Inferior parietal cortex (tissue), 1 donor: ENCODE measurements around the gene SPATA9.

Experiments used
- DNase-seq: peaks from one replicate; pipeline ENCODE4 v3.0.0-alpha.2; 2016; ENCODE audit errors: extremely low spot score

SPATA9 gene

DNA sequence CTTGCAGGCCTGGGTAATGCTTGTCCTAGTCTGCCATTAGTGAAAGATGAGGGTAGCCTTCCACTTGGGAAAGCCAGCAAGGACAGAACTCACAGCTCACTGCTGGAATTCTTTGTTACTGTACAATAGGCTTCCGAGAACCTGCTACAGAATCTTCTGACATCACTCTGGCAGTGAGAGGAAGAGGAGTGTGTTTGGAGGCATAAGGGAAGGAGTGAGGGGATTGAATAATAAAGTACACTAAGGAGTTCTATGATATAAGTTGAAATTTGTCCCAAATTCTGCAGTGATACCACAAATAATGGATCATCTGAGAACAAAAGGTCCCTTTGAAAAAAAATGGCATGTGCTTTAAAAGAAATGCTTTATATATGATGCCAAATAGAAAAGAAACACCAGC lies at the start of gene SPATA9:
TSS of gene SPATA9 (minus strand) at position 101 of the 400 bp plus-strand sequence. CDS start 137 bp downstream, outside the sequence.
- DNase-seq: no peak

DNA sequence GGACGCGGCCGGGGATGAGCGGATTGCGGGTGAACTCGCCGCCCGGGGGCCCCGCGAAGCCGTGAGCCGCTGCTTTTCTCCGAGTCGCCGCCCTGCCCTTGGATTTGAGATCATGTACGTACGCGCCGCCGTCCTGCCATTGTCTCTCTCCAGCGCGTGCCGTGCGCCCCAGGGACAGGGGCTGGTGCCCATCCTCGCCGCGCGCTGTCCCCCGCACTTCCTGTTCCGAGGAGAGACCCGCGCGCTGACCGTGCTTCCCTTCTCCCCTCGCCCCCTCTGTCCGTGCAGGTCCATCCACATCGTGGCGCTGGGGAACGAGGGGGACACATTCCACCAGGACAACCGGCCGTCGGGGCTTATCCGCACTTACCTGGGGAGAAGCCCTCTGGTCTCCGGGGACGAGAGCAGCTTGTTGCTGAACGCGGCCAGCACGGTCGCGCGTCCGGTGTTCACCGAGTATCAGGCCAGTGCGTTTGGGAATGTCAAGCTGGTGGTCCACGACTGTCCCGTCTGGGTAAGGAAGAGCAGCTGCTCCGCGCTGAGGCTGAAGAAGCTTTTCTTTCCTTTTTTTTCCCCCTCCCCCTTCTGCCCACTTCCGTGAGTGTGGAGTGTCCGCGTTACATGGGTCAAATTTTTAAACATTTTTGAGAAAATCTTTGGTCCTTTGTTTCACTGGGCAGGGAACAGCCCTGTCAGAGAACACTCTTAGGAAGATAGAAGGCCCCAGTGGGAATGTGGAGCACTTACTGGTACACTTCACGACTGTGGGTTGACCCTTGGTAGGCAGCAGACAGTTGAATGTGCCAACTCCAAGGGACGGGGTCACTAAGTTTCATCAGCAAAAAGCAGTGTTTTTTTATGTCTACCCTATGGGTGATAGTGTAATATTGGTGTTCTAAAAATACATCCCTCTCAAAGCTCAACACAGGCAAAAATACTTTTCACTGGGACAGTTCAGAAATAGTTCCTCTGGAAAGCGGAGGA lies 49.1 kb upstream of the SPATA9 start:
- no peak for DNase-seq

GRCh38 chr5:95730730-95731570 lies 48.2 kb upstream of the SPATA9 start, which contains the start of gene RHOBTB3:
RHOBTB3 (plus strand) TSS chr5:95731336; CDS start chr5:95731683, 347 bp downstream.
- peak; percentile 77 for DNase-seq

DNA sequence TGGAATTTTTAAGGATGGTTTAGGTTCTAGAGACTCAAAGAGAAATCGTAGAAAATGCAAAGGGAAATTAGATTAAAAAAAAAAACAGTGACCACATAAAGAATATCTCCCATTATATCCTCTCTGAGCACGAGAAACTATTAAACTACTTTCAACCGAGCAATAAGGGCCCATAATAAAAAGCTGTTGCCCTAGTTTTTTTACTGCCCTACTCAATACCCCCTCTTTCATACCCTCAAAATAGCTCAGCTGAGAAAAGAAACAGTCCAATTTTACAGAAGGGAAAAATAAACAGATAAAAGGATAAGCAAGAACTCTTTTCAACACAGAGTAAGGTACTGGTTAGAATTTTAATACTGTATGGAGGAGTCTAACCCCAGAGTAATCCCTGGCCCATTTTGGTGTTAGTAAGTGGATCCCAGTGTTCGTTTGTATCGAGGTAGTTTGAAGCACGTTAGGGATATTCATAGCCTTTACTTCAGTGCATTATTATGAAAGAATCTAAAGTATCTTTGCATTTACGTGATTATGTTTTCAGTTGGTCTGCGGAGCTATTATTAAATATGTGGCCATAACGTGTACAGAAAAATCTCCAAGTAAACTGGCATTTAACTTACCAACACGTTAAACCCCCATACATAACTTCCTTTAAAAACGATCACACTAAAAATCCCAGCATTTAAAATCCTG lies 47.4 kb upstream of the SPATA9 start:
- DNase-seq: no peak

GRCh38 chr5:95729115-95730010 lies 46.6 kb upstream of the SPATA9 start:
- no peak for DNase-seq

DNA sequence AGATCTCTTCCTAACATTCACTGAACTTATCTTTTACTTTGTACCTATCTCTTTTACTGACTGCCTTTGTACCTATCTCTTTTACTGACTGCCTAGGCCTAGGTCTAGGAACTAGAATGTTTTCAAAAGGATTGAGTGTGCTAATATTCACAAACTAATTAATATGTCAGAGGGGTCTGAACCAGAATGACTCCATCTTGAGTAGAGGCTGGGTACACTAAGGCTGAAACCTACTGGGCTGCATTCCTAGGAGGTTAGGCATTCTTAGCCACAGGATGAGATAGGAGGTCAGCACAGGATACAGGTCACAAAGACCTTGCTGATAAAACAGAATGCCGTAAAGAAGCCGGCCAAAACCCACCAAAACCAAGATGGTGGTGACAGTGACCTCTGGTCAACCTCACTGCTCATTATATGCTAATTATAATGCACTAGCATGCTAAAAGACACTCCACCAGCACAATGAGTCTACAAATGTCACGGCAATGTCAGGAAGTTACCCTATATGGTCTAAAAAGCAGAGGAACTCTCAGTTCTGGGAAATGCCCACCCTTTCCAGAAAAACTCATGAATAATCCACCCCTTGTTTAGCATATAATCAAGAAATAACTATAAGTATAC lies 45.8 kb upstream of the SPATA9 start:
- no peak for DNase-seq

DNA sequence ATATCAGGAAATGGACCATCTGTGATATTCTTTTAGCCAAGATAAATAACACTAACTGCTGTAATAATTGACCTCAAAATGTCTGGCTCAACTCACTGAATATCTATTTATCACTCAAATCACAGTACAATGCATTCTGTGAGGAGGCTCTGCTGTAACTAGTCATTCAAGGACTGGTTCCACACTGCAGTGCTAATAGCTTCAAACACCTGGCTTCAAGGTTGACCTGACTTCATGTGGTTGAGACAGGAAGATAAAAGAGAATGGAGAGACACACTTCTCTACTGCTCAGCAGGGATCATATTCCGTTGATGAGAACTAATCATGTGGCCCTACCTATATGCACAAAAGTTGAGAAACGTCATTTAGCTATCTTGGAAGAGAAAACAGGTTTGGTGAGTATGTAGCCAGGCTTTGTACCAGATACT lies 45.0 kb upstream of the SPATA9 start:
- no peak for DNase-seq

DNA sequence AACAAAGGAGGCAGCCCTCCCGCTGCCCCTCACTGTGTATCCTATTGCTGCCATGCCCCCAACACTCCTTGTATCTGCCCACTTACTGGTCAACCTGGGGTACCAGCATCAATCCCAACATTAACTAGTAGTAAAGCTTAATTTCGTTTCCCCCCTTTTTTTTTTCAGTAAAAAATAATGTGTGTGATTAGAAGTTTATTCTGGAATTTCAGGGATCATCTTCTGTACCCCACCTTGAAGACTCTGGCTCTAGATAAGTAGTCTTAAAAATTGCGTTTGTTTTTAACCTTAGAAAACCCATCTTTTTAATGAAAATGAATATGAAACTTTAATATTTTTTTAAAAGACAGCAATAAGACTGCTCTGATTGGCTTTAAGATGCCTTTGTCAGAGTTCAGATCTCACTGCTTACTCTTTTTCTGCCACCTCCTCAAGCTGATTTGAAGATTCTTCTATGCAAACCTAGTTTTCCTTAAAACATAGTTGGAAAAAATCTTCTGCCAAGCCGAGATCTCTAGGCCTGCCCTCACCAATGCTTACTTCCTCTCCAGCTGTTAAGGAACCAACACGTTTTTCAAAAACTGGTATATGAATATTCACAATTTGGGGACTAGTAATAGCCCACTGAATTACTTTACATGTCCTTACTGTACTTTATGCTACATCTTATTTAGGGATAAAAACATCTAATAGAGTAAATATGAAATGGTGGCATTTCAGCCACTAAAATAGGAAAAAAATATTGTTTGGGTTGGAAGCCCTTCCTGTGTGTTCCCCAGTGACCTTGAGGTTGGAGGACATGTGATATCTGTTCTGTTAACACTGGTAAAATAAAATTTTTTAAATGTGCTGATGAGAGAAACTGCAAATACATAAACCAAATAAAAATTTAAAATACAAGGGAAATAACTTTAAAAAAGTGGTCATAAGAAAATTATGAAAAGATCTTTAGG lies 44.3 kb upstream of the SPATA9 start:
- DNase-seq: no peak

DNA sequence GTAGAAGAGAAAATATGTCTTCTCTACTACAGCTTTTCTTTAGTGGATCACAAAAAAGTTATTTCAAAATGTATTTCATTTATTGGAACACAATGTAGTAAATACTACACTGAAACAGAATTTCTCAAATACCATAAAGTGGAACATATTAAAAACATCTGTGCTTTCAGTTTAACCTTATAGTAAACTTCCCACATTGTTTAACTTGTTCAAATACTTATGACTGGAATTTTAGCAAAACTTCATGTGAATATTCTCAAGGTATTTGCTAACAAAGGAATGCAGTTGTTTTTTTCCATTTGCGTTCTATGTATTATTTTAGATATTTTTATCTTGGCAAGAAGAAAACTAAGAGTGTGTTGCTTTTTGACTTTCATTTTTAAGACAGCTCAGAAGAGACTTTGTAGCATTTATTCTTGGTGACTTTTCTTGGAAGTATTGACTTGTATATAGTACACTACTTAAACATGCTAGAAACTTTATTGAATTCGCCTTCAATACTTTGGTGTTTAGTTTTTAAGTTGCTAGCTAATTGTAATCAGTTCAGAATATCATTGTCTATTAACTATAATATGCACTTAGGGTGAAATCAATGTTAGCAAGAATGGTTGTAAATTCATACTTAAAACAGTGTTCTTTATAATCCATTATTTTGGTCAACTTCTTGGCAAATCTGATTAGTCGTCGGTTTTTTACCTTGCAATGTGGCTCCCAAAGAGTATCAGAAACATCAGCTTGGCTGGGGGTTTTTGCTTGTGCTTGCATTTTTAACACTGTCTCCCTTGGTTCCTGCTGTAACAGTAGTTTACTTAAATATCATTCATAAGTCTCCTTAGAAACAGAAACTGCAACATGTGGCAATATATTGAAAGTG lies 43.4 kb upstream of the SPATA9 start:
- DNase-seq: no peak

DNA sequence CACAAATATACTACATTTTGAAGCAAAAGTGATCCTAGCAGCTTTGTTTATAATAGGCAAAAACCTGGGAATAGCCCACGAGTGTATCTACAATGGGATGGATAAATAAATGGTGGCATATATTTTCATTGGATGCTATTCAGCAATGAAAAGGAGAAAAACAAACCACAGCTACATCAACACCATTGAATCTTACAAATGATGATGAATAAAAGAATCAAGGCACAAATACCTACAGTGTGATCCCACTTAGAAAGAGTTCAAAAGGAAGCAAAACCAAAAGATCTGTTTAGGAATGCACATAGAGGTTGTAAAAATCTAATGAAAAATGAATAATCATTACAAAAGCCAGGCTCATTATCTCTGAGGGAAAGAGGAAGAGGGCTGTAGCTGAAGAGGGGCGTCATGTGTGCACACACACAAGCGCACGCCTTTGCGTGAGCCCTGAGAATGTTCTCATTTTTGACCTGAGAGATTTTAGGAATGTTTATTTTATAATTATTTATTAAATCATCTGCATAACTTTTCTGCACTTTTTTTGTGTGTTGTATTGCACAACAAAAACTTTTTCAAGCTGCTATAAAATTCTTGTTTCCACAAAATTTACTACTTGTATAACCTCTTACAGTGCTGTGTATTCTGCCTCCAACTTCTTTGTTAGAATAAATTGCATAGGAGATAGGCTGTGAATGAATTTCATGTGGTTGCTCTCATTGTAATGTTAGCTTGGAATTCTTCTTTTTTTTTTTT lies 42.5 kb upstream of the SPATA9 start:
- DNase-seq: no peak

DNA sequence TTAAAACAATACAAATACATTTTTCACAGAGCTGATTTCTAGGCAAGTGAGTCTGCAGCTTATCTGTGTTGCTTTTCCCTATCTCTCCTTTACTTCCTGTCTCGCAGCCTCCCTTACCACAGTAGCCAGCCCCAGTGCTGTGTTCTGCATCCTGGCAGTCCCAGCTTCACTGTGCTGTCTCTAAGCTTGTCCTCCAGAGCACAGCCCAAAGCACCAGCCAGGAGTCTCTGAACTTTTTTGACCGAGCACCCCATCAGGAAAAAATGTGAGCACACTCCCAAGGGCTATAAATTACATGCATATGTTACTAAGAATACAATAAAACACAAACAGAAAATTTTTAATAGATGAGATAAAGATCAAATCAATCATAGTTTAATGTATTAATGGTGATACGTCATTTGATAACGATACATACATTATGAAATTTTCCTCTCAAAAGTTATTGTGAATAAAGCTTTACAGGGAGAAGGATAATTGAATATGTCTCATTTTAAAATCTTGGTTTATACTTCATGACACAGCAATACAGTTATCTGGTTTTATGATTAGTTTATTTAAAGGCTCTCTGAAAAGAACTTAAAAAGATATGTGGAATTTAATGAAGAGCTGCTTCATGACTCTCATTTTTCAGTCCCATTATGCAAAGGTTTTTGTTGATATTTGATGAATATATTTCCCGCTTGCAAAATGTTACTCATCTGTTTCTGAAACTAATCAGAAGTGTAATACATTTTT lies 41.0 kb upstream of the SPATA9 start:
- DNase-seq: no peak

DNA sequence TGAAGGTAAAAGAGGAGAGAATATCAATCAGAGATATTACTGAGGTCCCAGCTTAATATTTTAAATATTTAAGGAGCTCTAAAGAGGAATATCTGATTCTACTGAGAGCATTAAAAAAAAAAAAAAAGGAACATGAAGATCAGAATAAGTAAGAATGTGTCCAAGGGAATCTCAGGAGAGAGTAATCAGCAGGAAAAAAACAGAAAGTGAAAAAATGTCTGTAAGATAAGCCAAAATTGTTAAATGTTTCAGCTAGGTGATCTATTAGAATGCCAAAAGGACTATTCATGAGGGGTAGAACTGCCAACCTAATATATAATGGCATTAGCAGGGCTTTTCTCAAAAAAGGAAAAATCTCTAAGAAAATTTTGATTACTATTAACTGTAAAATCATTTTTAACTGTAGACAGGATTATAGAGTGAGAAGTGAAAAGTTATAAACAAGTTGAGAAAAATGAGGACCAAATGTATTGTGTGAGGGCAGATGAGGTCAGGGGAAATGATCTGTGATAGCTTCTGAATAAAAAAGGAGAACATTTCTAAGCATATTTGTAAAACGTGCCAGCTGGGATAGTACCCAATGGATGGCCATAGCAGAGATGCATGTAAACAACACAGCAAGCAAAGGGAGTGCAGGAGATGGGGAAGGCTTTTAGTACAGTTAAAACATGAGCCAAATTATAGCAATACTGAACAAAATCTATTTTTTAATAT lies 38.9 kb upstream of the SPATA9 start:
- no peak for DNase-seq

DNA sequence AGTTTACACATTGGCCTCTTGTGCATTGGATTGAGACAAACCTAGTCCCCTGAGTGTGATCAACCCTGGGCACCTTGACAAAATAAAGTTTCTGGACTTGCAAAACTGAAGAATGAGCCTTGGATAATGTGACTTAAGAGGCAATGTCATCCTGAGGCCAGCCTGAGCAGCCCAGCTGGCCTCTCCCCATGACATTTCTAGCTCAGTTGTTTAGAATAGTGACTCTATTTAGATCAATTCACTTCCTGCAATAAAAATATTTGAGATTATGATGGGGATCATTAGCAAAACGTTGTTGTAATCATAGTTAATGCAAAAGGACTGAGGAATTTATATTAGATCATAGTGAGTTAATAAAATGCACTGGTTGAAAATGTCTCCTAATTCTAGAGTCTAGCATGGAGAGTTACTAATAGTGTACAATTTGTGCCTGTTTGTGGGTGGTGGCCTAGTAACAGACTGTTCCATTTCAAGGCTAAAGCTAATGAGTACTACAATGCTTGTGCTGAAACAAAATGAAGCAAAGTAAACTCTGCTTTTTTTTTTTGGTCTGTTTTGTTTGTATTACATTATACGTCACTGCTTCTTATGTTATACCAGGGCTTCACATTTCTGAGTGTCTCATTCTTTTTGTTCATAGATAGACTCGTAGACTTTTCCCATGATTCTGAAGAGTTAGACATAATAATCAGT lies 37.4 kb upstream of the SPATA9 start:
- DNase-seq: no peak

GRCh38 chr5:95718738-95719137 lies 35.9 kb upstream of the SPATA9 start:
- DNase-seq: no peak

DNA sequence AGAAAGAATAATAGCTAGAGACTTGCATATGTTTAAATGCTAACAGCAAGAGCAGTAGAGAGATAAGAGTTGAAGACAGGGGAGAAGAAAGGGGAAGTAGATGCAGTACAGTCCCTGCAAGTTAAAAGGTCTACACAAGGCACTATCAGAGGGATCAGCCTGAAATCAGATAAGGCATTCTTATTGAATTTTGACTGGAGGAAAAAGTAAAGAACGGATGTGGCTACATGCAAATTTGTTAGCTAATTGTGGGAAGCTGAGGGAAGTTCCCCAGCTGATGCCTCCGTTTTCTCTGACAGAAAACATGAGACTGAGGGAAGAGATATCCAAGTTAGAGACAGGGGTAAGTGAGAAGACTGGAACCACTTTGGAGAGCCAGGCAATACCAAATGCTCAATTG lies 35.4 kb upstream of the SPATA9 start:
- DNase-seq: no peak
